Erythroblast (primary cell): ENCODE measurements around the gene PEX1.

Source experiments
- GATA1 ChIP-seq: IDR thresholded peaks from 2 replicates; pipeline ENCODE4 v1.6.1; 2011; ENCODE audit warnings: low read depth, mild to moderate bottlenecking, control low read depth, low read length, moderate library complexity
- POLR2A ChIP-seq: IDR thresholded peaks from 2 replicates; pipeline ENCODE4 v1.6.1; 2011; ENCODE audit warnings: mild to moderate bottlenecking, low read length

DNA sequence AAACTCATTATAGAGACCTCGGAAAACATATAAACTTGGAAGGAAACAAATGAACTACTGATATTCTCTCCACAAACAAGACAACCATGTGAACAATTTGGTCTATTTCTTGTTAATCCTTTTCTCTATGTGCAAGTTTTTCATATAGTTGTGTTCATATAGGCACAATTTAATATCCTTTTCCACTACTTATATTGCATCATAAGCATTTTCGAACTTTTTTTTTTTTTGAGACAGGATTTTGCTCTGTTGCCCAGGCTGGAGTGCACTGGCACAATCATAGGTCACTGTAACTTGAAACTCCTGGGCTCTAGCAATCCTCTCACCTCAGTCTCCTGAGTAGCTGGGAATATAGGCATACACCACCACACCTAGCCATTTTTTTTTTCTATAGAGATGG, 5.2 kb downstream of the PEX1 start:
- no peak for TF ChIP-seq POLR2A
- TF ChIP-seq GATA1 = no peak
